Loucy (cell line): ENCODE data around the gene PDE9A.

Source experiments
- H2AFZ ChIP-seq: fragments of 200-600 bp; sonication (generic); 2 replicates; pipeline ENCODE4 v1.6.0; 2016; ENCODE audit warnings: antibody characterized with exemption, mild to moderate bottlenecking, low read length, moderate library complexity
- H3F3A ChIP-seq: fragments of 200-600 bp; 2 replicates; pipeline ENCODE4 v1.6.0; 2016; ENCODE audit warnings: antibody characterized with exemption, low read depth, mild to moderate bottlenecking
- H3K27me3 ChIP-seq: fragments of 200-600 bp; sonication (generic); 2 replicates; pipeline ENCODE4 v1.6.1; 2014; ENCODE audit warnings: low read length, mild to moderate bottlenecking; ENCODE audit not compliant: insufficient read depth, poor library complexity, severe bottlenecking
- H3K36me3 ChIP-seq: fragments of 200-600 bp; sonication (generic); 2 replicates; pipeline ENCODE4 v1.6.1; 2016; ENCODE audit warnings: low read length; ENCODE audit not compliant: insufficient read depth
- H3K4me1 ChIP-seq: fragments of 200-600 bp; sonication (generic); 2 replicates; pipeline ENCODE4 v1.5.1; 2014; ENCODE audit warnings: low read length, mild to moderate bottlenecking; ENCODE audit not compliant: insufficient read depth, poor library complexity, severe bottlenecking
- H3K4me2 ChIP-seq: fragments of 200-600 bp; sonication (generic); 2 replicates; pipeline ENCODE4 v1.6.0; 2014; ENCODE audit warnings: antibody characterized with exemption, low read length, low read depth, mild to moderate bottlenecking; ENCODE audit not compliant: poor library complexity, severe bottlenecking
- H3K4me3 ChIP-seq: fragments of 200-600 bp; sonication (generic); 2 replicates; pipeline ENCODE4 v1.5.1; 2014; ENCODE audit warnings: low read length, mild to moderate bottlenecking, mixed read lengths; ENCODE audit not compliant: poor library complexity, severe bottlenecking
- H3K79me2 ChIP-seq: fragments of 200-600 bp; sonication (generic); 2 replicates; pipeline ENCODE4 v1.6.1; 2014; ENCODE audit warnings: low read length; ENCODE audit not compliant: insufficient read depth
- H3K9ac ChIP-seq: fragments of 200-600 bp; sonication (generic); 2 replicates; pipeline ENCODE4 v1.6.0; 2014; ENCODE audit warnings: mild to moderate bottlenecking, low read depth, low read length, moderate library complexity; ENCODE audit not compliant: poor library complexity, severe bottlenecking
- H3K9me2 ChIP-seq: fragments of 200-600 bp; sonication (generic); replicated peaks from 2 replicates; pipeline ENCODE4 v1.6.1; 2016; ENCODE audit warnings: low read depth, low read length, mixed read lengths
- H3K9me3 ChIP-seq: fragments of 200-600 bp; sonication (generic); 2 replicates; pipeline ENCODE4 v1.6.1; 2014; ENCODE audit warnings: mild to moderate bottlenecking, antibody characterized with exemption, low read length, low read depth; ENCODE audit not compliant: insufficient read depth
- H4K20me1 ChIP-seq: fragments of 200-600 bp; sonication (generic); 2 replicates; pipeline ENCODE4 v1.6.0; 2014; ENCODE audit warnings: antibody characterized with exemption, low read length, mild to moderate bottlenecking; ENCODE audit not compliant: insufficient read depth, poor library complexity, severe bottlenecking
- EZH2phosphoT487 ChIP-seq: fragments of 200-600 bp; IDR thresholded peaks from 2 replicates; pipeline ENCODE4 v1.6.1; 2018; ENCODE audit warnings: antibody characterized with exemption, mild to moderate bottlenecking, moderate library complexity, borderline replicate concordance
- TF ChIP-seq, protein P1 (sequence below): fragments of 200-600 bp; sonication (generic); conservative IDR thresholded peaks from 2 replicates; pipeline ENCODE4 v1.5.1; 2014; ENCODE audit warnings: mild to moderate bottlenecking, antibody characterized with exemption, low read length

PDE9A gene

DNA sequence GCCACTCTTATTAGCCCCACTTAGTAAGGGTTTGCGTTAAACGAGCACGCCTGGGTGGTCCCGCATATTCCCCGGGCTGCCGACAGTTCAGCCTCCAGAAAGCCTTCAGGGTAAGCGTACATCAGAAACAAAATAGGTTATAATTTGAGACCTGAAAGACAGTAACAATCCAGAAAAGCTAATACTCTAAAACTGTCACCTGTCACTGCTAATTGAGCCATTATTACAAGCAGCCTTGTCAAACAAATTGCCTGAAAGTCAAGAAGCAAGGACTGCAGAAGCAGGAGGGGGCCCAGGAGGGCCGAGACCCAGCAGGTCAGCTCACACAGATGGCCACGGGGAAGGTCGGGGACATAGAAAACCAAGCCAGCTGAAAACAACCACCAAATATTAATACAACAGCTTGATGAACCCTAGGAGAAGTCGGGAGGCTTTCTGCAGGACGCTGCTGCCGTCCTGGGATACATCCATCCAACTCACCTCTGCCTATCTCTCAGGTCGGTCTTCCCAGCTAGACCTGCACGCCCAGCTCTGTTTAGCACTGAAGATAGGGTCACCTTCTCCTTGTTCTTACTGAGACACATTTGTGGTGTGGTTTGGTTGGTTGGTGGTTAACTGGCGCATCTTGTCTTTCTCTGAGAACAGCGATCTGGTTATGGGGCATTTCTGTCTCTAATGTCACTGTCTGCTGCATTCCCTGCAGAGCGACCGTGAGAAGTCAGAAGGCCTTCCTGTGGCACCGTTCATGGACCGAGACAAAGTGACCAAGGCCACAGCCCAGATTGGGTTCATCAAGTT lies 115.1 kb downstream of the PDE9A start:
- H3K4me1 ChIP-seq = no peaks in the 10 kb centered on the region
- no peaks in the 10 kb centered on the region for H3K27me3 ChIP-seq

GRCh38 chr21:42769183-42769819 lies 115.9 kb downstream of the PDE9A start:
- H2AFZ ChIP-seq = no peak overlapping the region
- H4K20me1 ChIP-seq = no peaks in the 10 kb centered on the region
- H3K79me2 ChIP-seq = no peaks in the 10 kb centered on the region
- no peaks in the 10 kb centered on the region for H3F3A ChIP-seq
- H3K27me3 ChIP-seq = no peaks in the 10 kb centered on the region
- peaks cover 15% of the 10 kb centered on the region; the same call in 1 of the 2 replicates for H3K36me3 ChIP-seq
- H3K9ac ChIP-seq = no peak overlapping the region
- no peaks in the 10 kb centered on the region for H3K4me1 ChIP-seq
- H3K9me3 ChIP-seq = no peaks in the 10 kb centered on the region
- H3K4me2 ChIP-seq = no peak overlapping the region
- H3K4me3 ChIP-seq = no peak overlapping the region
- H3K9me2 ChIP-seq = no peaks in the 10 kb centered on the region
- no peak for TF ChIP-seq EZH2phosphoT487
- TF ChIP-seq, protein P1, sequence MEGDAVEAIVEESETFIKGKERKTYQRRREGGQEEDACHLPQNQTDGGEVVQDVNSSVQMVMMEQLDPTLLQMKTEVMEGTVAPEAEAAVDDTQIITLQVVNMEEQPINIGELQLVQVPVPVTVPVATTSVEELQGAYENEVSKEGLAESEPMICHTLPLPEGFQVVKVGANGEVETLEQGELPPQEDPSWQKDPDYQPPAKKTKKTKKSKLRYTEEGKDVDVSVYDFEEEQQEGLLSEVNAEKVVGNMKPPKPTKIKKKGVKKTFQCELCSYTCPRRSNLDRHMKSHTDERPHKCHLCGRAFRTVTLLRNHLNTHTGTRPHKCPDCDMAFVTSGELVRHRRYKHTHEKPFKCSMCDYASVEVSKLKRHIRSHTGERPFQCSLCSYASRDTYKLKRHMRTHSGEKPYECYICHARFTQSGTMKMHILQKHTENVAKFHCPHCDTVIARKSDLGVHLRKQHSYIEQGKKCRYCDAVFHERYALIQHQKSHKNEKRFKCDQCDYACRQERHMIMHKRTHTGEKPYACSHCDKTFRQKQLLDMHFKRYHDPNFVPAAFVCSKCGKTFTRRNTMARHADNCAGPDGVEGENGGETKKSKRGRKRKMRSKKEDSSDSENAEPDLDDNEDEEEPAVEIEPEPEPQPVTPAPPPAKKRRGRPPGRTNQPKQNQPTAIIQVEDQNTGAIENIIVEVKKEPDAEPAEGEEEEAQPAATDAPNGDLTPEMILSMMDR = no peak

More for the DNA sequence above, 115.1 kb downstream of the PDE9A start:
- TF ChIP-seq EZH2phosphoT487 = no peak
- TF ChIP-seq, protein P1 = no peak
- Histone ChIP-seq H2AFZ (no peak overlapping the region), H3K36me3 (peaks cover 15% of the 10 kb centered on the region; the same call in 1 of the 2 replicates), H3K4me3 (no peak overlapping the region), H3F3A (no peaks in the 10 kb centered on the region), H3K79me2 (no peaks in the 10 kb centered on the region), H3K9me2 (no peaks in the 10 kb centered on the region), H3K4me2 (no peak overlapping the region), H4K20me1 (no peaks in the 10 kb centered on the region), H3K9ac (no peak overlapping the region), H3K9me3 (no peaks in the 10 kb centered on the region)

DNA sequence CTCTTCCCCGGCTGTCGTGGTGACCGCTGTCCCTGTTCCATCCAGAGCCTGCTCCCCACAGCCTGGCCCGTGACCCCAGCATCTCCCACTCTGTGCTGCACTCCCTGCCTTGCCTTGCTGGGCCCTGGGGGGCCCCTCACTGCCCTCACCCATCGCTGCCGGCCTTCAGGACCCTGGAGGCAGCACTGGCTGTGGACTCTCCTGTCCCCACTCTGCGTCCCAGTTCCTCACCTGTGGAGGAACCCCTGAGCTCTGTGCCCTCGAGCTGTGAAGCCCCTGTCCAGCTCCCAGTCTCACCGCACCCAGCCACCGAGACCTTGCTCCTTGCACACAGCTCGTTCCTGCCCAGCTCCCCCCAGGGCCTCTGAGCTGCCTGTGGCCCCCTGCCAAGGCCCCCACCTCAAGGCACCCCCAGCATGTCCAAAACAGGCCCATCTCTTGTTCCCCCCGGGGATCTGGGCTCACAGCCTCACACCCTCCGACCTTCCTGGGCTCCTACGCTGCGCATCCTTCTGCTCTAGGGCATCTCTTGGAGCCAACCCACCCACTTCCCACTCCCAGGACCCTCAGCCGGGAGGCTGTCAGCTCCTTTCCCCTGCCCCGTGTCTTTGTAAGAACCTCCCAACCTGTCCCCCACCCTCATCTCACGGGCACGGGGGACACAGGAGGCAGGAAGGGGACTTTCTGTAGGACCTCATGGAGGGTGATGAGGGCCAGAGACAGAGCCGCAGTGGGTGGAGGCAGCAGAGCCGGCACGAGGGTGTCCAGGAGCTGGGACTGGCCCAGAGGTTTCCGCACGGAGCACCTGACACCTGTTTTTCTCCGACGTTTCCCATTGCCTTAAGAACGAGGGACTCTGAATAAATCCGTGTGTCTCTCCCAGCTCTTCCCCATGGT lies 116.6 kb downstream of the PDE9A start:
- H3K4me3 ChIP-seq = no peak overlapping the region
- TF ChIP-seq EZH2phosphoT487 = no peak
- TF ChIP-seq, protein P1 = no peak
- H3K9me2 ChIP-seq = no peaks in the 10 kb centered on the region
- H3K4me2 ChIP-seq = no peak overlapping the region
- H4K20me1 ChIP-seq = no peaks in the 10 kb centered on the region
- no peaks in the 10 kb centered on the region for H3K9me3 ChIP-seq
- no peaks in the 10 kb centered on the region for H3F3A ChIP-seq
- H3K36me3 ChIP-seq = peaks cover 15% of the 10 kb centered on the region; the same call in 1 of the 2 replicates
- no peak overlapping the region for H2AFZ ChIP-seq
- no peaks in the 10 kb centered on the region for H3K79me2 ChIP-seq
- no peak overlapping the region for H3K9ac ChIP-seq
- no peaks in the 10 kb centered on the region for H3K4me1 ChIP-seq
- H3K27me3 ChIP-seq = no peaks in the 10 kb centered on the region
